ENCODE results near the gene XKR8.
"Not testable (repeated sequence)": the region's sequence is repeated elsewhere in the genome, so short reads cannot be mapped to it uniquely, and the experiment has no call there.

Gene XKR8

GRCh38 chr1:27990920-27991537 is 31.3 kb downstream of the XKR8 start:
- no peak for DNase-seq (ENCODE audit: low read depth in 2 of 2)

DNA sequence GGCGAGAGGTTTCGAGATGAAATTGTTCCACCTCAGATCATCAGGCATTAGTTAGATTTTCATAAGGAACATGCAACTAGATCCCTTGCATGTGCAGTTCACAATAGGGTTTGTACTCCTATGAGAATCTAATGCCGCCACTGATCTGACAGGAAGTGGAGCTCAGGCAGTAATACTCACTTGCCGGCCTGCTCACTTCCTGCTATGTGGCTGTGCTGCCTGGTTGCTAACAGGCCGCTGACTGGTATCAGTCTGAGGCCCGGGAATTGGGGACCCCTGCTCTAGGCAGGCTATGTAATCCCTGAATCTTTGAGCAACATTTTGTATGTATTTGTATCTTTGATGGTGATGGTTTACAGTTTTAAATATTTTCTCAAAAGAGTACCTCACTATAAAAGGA is 32.5 kb downstream of the XKR8 start:
- DNase-seq (ENCODE audit: low read depth in 2 of 2) = peak in 1 of 2 donors; percentile 15

GRCh38 chr1:27993241-27993640 is 33.5 kb downstream of the XKR8 start:
- DNase-seq (ENCODE audit: low read depth in 2 of 2) = no peak

- DNase-seq (ENCODE audit: low read depth in 2 of 2) = no peak
Observed at GRCh38 chr1:27994060-27994459, 34.3 kb downstream of the XKR8 start.

DNA sequence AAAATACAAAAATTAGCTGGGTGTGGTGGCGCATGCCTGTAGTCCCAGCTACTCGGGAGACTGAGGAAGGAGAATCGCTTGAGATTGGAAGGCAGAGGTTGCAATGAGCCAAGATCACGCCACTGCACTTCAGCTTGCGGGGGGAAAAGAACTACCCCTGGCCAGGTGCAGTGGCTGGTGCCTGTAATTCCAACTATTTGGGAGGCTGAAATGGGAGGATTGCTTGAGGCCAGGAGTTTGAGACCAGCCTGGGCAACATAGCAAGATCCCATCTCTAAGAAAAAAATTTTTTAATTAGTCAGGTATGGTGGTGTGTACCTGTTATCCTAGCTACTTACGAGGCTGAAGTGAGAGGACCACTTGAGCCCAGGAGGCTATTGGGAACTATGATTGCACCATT is 34.8 kb downstream of the XKR8 start:
- DNase-seq (ENCODE audit: low read depth in 2 of 2) = not testable (repeated sequence)

DNA sequence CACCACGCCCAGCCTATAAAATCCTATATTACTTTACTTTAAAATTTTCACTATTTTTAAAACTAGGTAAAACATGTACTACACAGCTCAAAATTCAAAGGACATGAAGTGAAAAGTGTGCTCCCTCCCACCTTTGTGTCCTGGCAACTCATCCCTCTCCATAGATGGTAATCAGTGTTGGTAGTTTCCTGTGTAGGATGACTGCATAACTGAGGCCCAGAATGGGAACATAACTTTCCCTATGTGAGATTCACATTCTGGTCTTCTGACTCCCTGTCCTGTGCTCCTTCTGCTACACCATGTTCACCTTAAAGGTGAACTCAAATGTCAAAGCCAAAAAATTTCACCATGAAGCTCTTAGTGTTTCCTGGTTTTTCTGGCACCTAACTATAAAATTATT is 39.3 kb downstream of the XKR8 start:
- DNase-seq (ENCODE audit: low read depth in 2 of 2) = no peak

DNA sequence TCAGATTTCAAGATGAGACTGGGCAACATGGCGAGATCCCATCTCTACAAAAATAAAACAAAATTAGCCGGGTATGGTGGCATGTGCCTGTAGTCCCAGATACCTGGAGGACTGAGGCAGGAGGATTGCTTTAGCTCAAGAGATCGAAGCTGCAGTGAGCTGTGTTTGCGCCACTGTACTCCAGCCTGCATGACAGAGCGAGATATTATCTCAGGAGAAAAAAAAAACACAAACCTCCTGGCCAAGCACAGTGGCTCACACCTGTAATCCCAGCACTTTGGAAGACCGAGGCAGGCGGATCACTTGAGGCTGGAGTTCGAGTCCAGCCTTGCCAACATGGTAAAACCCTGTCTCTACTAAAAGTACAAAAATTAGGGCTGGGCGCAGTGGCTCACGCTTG is 42.8 kb downstream of the XKR8 start:
- no peak for DNase-seq (ENCODE audit: low read depth in 2 of 2)

DNA sequence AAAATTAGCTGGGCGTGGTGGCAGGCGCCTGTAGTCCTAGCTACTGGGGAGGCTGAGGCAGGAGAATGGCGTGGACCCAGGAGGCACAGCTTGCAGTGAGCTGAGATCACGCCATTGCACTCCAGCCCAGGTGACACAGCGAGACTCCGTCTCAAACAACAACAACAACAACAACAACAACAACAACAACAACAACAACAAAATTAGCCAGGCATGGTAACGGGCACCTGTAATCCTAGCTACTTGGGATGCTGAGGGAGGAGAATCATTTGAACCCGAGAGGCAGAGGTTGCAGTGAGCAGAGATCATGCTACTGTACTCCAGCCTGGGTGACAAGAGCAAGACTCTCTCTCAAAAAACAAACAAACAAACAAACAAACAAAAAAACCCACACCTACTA is 43.3 kb downstream of the XKR8 start:
- not testable (repeated sequence) for DNase-seq (ENCODE audit: low read depth in 2 of 2)

DNA sequence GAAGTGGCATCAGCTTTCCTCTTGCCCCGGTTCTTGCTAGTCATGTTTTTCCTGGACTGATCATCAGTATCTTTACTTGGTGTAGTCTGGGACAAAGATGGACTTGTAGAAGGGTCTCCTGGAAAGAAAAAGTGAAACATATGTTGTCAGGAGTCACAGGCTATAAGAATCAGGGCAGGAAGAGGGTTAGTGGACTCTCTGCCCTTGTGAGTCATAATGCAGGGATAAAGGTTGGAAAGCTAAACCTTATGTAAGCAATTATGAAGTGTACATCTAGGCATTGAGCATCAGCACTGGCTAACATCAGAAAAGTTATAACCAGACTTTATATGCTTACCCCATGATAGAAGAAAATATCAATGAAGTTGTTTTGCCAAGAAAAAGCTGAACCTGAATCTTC is 51.2 kb downstream of the XKR8 start:
- DNase-seq (ENCODE audit: low read depth in 2 of 2) = no peak
